ENCODE measurements around the gene GNG7.
"Not testable (repeated sequence)": the region's sequence is repeated elsewhere in the genome, so short reads cannot be mapped to it uniquely, and the experiment has no call there.

GNG7 gene

DNA sequence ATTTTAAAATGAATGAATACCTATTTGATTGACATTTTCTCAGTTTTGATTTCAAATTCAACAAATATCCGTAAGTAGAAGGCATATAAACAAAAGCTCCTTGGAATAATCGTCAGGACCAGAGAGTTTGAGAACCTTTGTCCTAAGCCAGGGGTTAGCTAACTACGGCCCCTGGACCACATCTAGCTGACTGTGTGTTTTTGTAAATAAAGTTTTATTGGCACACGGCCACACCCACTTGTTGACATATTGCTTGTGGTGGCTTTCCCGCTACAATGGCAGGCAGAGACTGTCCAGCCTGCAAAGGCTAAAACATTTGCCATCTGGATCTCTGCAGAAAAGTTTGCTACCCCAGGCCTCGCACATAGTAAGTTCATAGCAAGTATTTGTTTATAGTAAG is 83.4 kb downstream of the GNG7 start:
- DNase-seq (ENCODE audit: low spot score), result no peak

DNA sequence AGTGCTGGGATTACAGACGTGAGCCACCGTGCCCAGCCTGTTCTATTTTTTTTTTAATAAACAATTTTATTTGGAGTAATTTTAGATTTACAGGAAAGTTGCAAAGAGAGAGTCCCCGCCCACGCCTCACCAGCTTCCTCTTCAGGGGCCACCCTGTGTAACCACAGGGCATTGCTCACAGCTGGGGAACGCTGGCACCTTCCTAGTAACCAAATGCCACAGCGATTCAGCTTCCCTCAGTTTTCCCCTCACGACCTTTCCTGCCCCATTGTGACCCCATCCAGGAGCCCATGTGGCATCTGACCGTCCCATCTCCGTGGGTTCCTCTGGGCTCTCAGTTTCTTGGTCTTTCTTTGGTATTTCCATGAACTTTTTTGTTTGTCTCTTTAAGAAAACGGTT is 83.9 kb downstream of the GNG7 start:
- DNase-seq (ENCODE audit: low spot score), result no peak

DNA sequence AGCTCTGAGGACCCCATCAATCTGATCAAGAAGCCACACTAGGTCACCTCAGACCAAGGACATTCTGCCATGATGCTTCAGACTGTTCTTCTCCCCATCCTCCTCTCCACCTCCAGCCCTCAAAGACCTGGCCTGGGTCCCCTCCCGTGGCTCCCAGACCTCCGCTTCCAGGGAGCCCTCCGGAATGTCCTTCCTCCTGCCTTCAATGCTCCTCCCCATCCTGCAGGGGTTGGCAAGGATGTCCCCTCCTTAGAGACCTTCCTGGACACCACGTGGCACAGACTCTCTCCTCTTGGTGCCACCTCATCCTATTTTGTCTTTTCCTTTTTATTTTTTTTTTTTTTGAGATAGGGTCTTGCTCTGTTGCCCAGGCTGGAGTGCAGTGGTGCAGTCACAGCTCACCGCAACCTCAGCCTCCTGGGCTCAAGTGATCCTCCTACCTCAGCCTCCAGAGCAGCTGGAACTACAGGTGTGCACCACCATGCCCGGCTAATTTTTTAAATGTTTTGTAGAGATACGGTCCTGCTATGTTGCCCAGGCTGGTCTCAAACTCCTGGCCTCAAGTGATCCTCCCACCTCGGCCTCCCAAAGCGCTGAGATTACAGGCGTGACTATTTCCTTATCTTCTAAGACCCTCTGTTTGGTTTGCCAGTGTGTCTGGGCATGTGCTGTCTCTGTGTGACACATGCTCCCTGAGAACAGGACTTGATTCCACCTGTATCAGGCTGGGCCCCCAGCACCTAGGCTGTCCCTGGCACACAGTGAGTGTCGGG is 84.9 kb downstream of the GNG7 start:
- DNase-seq (ENCODE audit: low spot score), result no peak

DNA sequence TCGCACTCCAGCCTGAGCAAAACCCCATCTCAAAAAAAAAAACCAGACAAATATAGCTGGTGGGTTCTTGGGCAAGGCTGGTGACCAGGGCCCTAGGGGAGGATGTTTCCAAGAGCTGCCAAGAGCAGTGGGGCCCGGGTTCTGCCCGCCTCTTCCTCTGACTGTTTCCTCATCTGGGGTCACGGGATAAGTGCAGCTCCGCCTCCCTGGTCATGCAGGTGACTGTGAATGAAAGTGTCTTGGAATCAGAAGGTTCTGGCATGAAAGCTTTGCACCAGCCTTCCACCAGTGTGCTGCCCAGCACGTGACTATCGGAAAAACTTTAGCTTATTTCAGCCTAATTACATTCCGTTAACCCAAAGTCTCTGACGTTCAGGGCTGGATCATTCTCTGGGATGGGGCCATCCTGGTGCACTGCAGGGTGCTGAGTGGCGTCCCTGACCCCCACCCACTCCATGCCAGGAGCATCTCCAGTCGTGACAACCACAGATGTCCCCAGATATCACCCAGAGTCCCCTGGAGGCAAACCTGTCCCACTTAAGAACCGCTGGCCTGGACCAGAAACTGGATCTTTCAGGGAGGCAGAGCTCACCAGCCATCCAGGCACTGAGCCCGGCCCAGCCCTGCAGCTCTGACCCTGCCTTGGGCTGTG is 85.6 kb downstream of the GNG7 start:
- no peak for DNase-seq (ENCODE audit: low spot score)

DNA sequence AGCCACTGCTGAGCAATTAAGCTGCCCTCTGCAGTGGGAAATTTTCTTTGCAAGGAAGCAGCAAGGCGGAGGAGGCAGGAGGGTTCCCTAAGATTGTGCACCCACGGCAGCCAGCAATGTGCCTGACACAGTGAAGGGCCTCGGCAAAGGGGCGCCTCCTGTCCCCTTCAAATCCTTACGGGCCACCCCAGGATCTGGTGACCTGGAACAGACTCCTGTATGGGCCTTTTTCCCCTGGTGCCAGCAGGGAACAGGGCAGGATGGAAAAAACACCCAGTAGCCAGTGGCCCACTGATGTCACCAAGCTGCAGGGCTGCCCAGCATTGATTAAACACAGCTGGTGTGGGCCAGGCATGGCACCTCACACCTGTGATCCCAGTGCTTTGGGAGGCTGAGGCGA is 86.7 kb downstream of the GNG7 start:
- no peak for DNase-seq (ENCODE audit: low spot score)

DNA sequence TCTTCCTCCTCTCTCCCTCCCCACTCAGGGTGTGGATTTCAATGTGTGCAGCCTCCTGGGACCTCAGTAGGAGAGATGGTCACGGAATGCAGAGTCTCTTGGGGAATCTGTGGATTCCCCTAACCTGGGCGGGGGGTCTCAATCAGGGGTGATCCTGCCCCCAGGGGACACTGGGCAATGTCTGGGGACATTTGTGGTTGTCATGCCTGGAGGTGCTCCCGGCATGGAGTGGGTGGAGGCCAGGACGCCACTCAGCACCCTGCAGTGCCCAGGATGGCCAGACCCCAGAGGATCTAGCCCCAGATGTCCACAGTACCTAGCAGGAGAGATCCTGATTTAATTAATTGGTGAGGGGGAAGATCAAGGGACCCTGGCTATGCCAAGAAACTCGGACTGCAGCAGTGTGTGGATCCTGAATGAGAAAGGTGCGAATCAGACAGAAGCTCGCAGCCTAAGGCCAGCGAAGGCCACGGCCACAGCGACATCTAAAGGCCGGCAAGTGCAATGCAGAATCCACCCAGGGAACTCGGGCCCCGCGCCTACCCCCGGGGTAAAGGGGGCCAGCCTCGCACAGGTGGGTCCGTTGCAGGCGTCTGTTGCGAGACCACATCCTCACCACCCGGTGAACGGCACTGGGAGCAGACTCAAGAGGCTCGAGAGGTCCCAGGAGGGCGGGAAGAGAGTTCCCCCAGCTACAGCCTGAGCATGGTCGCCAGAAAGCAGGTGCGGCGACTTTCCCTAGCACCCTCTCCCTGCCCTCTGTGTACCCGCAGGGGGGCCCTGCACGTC is 88.8 kb downstream of the GNG7 start:
- DNase-seq (ENCODE audit: low spot score), result no peak

DNA sequence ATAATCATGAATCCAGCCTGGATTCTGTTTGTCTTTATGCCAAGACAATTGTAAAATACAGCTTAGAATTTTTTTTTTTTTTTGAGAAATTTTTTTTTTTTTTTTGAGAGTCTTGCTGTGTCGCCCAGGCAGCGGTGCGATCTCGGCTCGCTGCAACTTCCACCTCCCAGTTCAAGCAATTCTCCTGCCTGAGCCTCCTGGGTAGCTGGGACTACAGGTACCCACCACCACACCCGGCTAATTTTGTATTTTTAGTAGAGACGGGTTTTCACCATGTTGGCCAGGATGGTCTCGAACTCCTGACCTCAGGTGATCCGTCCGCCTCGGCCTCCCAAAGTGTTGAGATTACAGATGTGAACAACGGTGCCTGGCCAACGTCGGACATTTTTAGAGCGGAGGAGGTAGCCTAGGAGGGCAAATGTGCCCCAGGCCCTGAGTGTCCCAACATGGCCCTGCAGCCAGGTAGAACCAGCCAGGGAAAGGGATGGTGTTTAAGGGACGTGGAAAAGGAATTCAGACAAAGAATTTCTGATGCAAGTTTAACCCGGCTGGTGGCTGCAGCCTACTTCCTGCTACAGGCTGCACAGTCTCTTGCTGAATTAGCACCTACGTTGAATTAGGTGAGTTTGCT is 89.8 kb downstream of the GNG7 start:
- no peak for DNase-seq (ENCODE audit: low spot score)

DNA sequence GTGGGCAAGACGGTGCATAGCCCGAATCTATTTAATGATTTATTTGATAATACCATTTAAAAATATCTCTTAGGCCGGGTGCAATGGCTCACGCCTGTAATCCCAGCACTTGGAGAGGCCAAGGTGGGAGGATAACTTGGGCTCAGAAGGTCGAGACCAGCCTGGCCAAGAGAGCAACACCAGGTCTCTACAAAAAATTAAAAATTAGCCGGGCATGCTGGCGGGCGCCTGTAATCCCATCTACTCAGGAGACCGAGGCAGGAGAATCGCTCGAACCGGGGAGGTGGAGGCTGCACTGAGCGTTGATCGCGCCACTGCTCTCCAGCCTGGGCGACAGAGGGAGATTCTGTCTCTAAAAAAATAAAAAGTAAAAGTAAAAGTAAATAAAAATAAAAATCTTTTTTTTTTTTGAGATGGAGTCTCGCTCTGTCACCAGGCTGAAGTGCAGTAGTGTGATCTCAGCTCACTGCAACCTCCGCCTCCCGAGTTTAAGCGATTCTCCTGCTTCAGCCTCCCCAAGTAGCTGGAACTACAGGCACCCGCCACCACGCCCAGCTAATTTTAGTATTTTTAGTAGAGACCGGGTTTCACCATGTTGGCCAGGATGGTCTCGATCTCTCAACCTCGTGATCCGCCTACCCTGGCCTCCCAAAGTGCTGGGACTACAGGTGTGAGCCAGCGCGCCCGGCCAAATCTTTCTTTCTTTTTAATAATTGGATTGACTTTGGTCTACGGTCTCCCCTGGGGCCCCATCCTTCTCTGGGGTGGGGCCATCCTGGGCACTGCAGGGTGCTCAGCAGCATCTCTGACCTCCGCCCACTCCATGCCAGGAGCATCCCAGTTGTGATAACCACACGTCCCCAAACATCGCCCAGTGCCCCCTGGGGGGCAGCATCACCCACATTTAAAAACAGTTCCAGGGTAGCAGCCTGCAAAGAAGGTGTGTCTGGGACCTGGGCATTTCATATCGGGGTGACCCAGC is 90.7 kb downstream of the GNG7 start:
- no peak for DNase-seq (ENCODE audit: low spot score)

DNA sequence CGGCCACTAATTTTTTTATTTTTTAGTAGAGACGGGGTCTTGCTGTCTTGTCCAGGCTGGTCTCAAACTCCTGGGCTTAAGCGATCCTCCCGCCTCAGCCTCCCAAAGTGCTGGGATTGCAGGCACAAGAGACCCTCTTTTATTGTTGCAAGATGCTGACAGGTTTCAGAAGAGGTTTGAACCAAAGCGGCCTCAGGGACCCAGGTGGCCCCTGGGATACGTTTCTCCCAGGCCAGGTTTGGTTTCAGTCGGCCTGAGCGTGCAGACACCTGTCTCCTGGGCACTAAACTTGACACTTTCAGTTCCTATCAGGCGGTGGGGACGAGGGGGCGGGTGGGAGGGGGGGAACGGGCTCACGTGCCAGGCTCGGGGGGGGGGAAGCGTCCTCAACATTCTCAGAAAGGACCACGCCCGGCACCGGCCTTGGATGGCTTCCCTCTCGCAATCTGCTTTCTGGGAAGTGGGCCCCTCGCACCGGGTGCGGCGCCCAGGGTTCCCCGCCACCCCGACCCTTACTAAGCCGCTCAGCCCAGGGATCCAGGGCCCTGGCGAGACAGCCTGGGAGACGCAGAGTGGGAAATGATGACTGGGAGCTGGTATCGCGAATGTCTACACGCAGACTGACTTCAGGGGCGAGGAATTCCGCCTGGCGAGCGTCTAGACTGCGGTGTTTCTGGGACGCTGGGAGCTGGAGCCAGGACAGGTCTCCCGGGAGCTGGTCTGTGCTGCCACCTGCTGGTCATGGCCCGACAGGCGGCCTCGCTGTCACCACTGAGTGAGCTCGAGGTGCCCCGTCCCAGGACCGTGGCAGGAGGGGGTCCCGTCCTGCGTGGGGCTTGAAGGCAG is 91.6 kb downstream of the GNG7 start:
- peak; percentile 70 for DNase-seq (ENCODE audit: low spot score)

DNA sequence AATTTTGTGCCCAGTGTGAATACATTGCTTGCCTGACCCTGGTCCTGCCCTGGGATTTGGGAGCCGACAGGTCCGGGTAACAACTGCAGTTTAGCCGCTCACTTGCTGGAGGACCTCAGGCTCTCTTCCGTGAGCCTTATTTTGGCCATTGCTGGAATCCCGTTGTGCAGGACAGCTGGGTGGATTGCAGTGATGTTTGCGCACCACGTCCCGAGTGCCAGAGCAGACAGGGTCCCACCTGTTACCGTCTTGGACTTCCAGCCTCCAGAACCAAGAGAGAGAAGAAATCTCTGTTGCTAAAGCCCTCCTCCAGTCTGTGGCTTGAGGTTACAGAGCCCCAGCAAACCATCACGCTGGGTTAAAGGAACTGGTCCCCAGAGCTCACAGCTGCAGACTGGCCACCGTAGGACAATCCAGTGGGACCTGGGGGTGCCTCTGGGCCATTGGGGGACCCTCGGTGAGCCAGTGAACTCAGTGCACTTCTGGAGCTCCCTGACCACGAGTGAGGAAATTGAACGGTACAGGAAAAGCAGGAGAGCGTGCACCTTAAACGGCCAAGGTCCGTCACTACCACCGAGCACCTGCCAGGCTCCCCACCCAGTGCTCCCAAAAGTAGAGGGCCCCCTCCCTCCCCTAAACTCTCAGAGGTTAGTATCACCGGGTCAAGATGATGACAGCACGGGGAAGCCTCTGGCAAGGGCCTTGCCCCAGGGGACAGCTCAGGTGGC is 92.9 kb downstream of the GNG7 start:
- no peak for DNase-seq (ENCODE audit: low spot score)

DNA sequence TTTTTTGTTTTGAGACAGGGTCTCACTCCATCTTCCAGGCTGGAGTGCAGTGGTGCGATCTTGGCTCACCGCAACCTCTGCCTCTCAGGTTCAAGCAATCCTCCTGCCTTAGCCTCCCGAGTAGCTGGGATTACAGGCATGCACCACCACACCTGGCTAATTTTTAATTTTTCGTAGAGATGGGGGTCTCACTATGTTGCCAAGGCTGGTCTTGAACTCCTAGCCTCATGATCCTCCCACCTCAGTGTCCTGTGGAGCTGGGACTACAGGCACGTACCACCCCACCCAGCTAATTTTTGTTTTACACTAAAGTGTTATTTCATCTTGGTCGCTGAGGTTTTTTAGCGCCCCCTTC is 93.5 kb downstream of the GNG7 start:
- not testable (repeated sequence) for DNase-seq (ENCODE audit: low spot score)

DNA sequence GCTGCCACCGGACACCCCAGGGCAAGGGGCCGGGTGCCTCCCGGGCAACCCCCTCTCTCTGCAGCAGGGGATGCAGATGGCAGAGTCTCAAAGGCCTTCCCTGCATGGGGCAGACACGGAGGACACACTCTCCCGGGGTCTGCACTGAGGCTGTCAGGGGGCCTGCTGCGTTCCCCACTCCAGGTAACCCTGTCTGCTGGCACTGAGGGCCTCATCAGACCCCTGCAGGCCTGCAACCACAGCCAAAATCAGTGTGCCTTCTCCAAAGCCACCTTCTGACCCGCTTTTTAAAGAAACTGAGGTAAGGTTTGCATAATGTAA is 93.9 kb downstream of the GNG7 start:
- DNase-seq (ENCODE audit: low spot score), result no peak

DNA sequence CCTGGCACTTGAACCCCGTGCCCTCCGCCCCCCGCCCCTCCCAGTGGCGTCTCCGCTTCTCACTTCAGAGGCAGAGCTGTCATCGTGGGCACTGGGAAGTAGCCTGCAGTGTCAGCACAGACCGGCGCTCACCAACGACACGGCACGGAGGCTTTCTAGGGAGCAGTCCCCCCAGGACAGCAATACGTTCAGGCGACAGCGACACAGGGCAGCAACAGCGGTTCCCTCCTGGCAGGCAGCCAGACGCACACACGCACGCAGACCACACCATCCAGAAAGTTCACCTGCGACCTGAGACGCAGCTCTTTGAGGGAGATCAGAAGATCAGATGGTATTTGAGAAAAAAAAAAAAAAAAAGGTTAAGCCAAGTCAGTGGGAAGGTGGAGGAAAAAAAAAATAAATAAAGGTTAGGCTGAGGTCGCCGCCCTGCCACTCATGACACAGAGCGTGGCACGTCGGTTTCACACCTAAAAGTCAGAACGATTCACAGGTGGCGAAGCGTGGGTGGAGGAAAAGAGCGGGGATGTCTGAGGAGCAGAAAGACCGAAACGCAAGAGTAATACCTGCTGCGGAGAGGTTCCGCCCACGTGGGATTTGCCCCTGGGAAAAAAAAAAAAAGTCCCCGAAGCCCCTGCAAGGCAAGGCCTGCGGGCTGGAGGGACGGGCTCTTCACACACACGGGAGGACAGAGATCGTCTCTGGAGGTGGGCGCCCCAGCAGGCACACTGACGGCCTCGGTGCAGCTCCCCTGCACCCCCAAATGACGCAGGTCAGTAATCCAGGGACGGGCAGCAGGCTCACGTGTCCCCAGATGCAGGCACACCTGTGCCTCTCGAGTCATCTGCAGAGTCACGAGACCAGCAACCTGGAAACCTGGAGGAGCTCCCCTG is 94.5 kb downstream of the GNG7 start:
- no peak for DNase-seq (ENCODE audit: low spot score)

DNA sequence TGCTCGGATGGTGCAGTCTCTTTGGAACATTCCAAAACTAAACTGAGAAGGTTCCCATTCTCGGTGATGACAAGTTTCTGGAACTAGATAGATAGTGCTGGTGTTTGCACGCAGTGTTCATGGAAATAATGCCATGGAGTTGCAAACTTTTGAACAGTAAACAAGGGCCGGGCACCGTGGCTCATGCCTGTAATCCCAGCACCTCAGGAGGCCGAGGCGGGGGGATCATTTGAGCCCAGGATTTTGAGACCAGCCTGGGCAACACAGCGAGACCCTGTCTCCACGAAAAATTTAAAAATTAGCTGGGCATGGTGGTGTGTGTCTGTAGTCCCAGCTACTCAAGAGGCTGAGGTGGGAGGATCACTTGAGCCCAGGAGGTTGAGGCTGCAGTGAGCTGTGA is 95.7 kb downstream of the GNG7 start:
- not testable (repeated sequence) for DNase-seq (ENCODE audit: low spot score)

DNA sequence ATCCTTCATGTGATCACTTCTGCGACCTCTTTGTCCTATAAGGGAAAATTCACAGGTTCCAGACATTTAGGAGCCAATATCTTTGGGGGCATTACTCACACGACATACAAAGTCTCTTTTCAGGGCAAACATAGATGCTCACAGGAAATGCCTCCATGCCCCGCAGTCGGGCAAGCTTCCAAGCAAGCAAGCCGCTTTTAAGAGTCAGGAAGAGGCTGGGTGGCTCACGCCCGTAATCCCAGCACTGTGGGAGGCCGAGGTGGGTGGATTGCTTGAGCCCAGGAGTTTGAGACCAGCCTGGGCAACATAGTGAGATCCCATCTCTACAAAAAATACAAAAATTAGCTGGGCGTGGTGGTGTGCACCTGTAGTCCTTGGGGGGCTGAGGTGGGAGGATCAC is 96.6 kb downstream of the GNG7 start:
- DNase-seq (ENCODE audit: low spot score), result not testable (repeated sequence)

DNA sequence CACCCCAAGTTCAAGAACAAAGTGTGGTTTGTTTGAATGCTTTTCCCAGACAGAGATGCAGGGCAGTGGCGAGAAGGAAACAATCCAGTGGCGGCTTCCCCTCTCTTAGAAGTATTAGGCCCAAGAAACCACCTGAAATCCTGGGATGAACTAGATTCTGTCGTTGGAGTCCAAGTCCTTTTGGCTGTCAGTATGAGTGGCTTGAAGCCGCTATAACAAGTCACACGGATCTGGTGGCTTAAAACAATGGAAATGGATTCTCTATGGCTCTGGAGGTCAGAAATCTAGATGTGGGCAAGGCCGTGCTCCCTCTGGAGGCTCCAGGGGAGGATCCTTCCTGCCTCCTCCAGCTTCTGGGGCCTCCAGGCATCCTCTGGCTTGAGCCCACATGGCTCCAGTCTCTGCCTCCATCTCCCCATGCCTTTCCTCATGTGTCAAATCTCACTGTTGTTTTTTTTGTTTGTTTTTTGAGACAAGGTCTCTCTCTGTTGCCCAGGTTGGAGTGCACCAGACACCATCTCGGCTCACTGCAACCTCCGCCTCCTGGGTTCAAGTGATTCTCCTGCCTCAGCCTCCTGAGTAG is 97.7 kb downstream of the GNG7 start:
- DNase-seq (ENCODE audit: low spot score), result no peak

DNA sequence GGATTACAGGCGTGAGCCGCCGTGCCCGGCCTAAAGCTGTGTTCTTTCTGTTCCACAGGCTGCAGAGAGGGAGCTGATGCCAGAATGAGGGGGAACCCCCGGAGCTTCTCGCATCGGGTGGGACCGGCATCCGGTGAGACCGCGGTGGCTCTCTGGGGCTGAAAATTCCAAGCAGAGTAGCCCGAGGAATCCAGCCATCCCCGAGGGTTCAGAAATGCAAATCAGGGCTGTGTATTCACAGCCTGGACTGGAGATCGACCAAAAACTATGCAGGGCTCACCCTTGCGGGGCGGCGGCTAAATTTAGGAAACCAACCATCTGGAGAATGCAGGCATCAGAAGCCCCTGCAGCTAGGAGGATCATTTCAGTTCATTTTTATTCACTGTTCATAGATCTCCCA is 99.2 kb downstream of the GNG7 start:
- DNase-seq (ENCODE audit: low spot score), result no peak

DNA sequence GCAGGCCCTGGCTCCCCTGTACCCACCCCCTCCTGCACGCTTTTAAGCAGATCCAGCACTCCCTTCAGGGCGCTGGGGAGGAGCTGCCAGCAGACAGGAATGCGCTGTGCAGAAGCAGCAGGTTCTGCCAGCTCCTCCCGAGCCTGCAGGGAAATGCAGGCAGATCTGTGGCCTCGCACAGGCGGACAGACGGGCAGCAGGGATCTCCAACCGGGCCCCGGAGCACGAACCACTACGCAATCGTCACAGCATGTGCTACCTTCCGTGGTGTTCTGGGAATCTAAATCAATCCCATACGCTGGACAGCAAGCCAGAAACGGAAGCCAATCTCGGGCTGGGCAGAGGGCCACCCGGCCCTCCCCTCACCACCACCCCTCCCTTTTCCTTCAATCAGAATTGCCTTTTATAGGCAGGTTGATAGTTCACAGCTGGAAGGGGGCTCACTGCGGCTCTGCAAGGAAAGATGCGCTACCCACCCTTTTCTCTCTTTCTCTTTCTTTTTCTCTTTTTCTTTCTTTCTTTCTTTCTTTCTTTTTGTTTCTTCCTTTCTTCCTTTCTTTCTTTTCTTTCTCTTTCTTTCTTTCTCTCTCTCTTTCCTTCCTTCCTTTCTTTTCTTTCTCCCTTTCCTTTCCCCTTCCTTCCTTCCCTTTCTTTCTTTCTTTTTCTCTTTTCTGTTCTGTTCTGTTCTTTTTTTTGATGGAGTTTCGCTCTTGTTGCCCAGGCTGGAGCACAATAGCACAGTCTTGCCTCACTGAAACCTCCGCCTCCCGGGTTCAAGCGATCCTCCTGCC is 99.9 kb downstream of the GNG7 start:
- no peak for DNase-seq (ENCODE audit: low spot score)
